IPS-18c (cell line): ENCODE measurements around the gene ZACN.
A peak's percentile ranks its signal among the peaks of the same experiment; 100 is the strongest.
"Not testable (repeated sequence)": the region's sequence is repeated elsewhere in the genome, so short reads cannot be mapped to it uniquely, and the experiment has no call there.

ENCODE experiments used
- H3K4me3 ChIP-seq: 2 replicates; pipeline ENCODE4 v1.7.0; 2013; ENCODE audit warnings: low read depth, mild to moderate bottlenecking, low read length, moderate library complexity; ENCODE audit not compliant: insufficient read depth
- H3K9me3 ChIP-seq: one replicate; pipeline ENCODE4 v1.6.1; 2013; ENCODE audit warnings: mild to moderate bottlenecking, low read length, moderate library complexity; ENCODE audit not compliant: control insufficient read depth, insufficient read depth

ZACN gene

DNA sequence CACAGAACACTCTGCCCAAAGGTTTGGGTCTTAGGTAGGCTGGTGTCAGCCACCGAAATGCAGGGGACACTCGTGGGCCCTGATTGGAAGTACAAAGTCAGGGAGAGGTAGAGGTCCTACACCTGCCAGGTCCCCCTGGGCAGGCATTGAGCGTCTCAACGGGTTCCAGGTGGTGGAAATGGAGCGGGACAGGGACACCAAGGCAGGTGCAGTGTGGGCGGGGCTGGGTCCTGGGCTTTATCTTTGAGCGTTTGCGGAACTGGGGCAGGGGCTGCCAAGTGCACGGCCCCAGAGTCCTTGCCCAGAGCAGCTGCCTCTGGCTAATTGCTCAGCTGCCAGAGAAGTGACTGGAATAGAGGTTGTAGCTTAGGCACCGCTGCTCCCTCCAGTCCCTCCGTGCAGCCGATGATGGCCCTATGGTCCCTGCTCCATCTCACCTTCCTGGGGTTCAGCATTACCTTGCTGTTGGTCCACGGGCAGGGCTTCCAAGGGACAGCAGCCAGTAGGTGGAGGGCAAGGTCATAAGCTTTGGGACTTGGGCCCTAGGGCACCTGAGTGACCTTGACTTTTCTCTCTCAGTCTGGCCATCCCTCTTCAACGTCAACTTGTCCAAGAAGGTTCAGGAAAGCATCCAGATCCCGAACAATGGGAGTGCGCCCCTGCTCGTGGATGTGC is at the start of gene ZACN:
Gene ZACN (plus strand): TSS at position 323 of the 675 bp plus-strand sequence. CDS start 83 bp downstream, at position 406.
- H3K9me3 ChIP-seq, result no peaks in the 10 kb centered on the region
- peak within 1 kb of the TSS; percentile 43 for H3K4me3 ChIP-seq

- Histone ChIP-seq H3K9me3 (peaks cover 2% of the 10 kb centered on the region), H3K4me3 (no peak overlapping the region)
Observed at GRCh38 chr17:76032073-76032779, 46.8 kb upstream of the ZACN start.

- peaks cover 2% of the 10 kb centered on the region for H3K9me3 ChIP-seq
- no peak overlapping the region for H3K4me3 ChIP-seq
Observed at GRCh38 chr17:76032780-76033108, 46.2 kb upstream of the ZACN start.

GRCh38 chr17:76033139-76033538 is 45.8 kb upstream of the ZACN start:
- Histone ChIP-seq H3K4me3 (no peak overlapping the region), H3K9me3 (peaks cover 2% of the 10 kb centered on the region)

GRCh38 chr17:76034428-76035350 is 44.3 kb upstream of the ZACN start:
- Histone ChIP-seq H3K9me3 (no peaks in the 10 kb centered on the region), H3K4me3 (no peak overlapping the region)

- no peak overlapping the region for H3K4me3 ChIP-seq
- no peaks in the 10 kb centered on the region for H3K9me3 ChIP-seq
Observed at GRCh38 chr17:76036497-76037261, 42.3 kb upstream of the ZACN start.

GRCh38 chr17:76038050-76038449 is 40.9 kb upstream of the ZACN start:
- Histone ChIP-seq H3K9me3 (no peaks in the 10 kb centered on the region), H3K4me3 (no peak overlapping the region)

DNA sequence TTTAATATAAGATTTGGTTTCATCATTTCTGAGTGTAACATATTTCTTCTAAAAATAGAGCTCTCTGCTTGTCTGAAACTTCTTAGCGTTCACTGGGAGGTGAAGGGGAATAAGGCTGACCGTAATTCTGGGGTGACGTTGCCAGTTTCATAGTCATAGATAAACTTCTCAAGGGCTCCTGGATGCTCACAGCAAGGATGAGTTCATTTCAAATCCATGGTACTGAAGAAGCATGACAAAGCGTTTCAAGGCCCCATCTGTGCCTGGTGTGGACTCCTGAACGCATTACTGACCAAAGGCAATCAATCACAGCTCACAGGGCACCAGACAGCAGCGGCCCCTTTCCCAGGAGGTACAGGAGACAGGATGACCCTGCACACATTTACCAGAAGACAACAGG is 39.9 kb upstream of the ZACN start:
- Histone ChIP-seq H3K4me3 (no peak overlapping the region), H3K9me3 (no peaks in the 10 kb centered on the region)

- Histone ChIP-seq H3K4me3 (no peak overlapping the region), H3K9me3 (no peaks in the 10 kb centered on the region)
Observed at GRCh38 chr17:76040376-76040775, 38.6 kb upstream of the ZACN start.

GRCh38 chr17:76042868-76043267 is 36.1 kb upstream of the ZACN start:
- H3K4me3 ChIP-seq, H3K9me3 ChIP-seq: not testable (repeated sequence)

GRCh38 chr17:76044475-76045007 is 34.4 kb upstream of the ZACN start:
- H3K9me3 ChIP-seq, H3K4me3 ChIP-seq: not testable (repeated sequence)

- Histone ChIP-seq H3K4me3 (no peak overlapping the region), H3K9me3 (no peaks in the 10 kb centered on the region)
Observed at GRCh38 chr17:76046064-76046463, 32.9 kb upstream of the ZACN start.

GRCh38 chr17:76048025-76048605 is 30.9 kb upstream of the ZACN start:
- H3K4me3 ChIP-seq, result no peak overlapping the region
- no peaks in the 10 kb centered on the region for H3K9me3 ChIP-seq

- H3K9me3 ChIP-seq, result no peaks in the 10 kb centered on the region
- no peak overlapping the region for H3K4me3 ChIP-seq
Observed at GRCh38 chr17:76048711-76049110, 30.3 kb upstream of the ZACN start.

DNA sequence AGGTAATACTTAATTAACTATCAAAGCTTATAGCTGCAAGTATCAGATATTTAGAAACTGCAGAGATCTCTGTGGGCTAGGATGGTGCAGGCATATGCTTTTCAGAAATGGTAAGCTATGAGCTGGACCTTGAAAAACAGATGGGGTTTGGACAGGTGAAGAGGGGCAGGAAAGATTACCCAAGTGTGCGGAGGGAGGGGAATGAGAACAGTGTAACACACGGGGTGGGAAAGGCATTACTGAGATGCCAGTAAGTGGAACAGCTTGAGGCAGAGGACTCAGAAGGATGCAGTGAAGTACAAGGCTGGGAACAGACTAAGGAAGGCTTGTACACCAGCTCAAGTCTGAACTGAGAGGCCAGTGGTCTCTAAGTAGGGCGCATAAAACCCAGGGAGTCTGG is 29.7 kb upstream of the ZACN start:
- Histone ChIP-seq H3K9me3 (no peaks in the 10 kb centered on the region), H3K4me3 (no peak overlapping the region)

DNA sequence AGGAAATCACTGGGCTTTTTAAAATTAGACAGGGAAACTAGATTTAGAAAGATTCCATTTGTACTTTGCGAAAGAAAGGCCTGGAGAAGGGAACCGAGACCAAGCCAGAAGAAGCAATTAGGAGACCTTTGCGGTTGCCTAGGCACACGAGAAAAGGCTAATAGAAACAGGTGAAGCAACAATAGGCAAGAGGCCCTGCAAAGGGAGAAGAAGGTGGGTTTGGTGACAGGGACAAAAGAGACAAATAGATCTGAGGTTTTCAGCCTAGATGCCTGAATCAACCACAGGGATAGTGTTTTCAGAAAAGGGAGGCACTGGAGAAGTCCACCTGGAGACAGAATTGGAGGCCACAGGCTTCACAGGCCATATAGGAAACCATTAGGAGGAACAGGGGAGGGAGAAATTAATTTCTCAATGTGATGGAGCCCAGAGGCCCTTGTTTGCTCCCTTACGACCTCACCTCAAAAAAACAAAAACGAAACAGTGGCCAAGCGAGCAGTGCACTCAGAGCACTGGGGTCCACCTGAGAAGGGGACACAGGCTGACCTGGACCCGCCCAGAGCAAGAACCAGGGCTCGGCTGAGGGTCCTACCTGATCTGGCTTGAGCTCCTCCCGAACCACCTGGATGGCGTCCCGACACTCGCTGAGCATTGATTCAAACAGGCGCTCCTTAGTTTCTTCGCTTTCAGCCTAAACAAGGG is 29.0 kb upstream of the ZACN start:
- no peaks in the 10 kb centered on the region for H3K9me3 ChIP-seq
- H3K4me3 ChIP-seq, result no peak overlapping the region
